ENCODE data around the gene FZR1.

GRCh38 chr19:3555653-3556422 is 49.7 kb downstream of the FZR1 start:
- TF ChIP-seq POLR2A (IDR thresholded peaks at IDR 0.05; ENCODE audit: control extremely low read depth in 1 of 2, low read depth in 2 of 2, low read length in 2 of 2) = no peak
- no peak for TF ChIP-seq CTCF (IDR thresholded peaks at IDR 0.05; ENCODE audit: control extremely low read depth in 1 of 3, insufficient read depth in 1 of 3, low read depth in 1 of 3, low read length in 3 of 3)
- TF ChIP-seq EP300 (IDR thresholded peaks at IDR 0.05; ENCODE audit: borderline replicate concordance in 1 of 2, low read depth in 2 of 2, low read length in 2 of 2) = no peak
- no peak for TF ChIP-seq RAD21 (IDR thresholded peaks at IDR 0.05 in 1 of 2, conservative IDR thresholded peaks at IDR 0.05 in 1 of 2; ENCODE audit: low read depth in 2 of 2, low read length in 2 of 2)
- TF ChIP-seq GTF2F1 (IDR thresholded peaks at IDR 0.05; ENCODE audit: borderline replicate concordance, low read depth, low read length) = no peak
- no peak for TF ChIP-seq SRF (IDR thresholded peaks at IDR 0.05; ENCODE audit: low read depth, low read length)
- no peak for TF ChIP-seq POLR2AphosphoS5 (IDR thresholded peaks at IDR 0.05; ENCODE audit: low read depth, low read length)
- TF ChIP-seq TAF1 (IDR thresholded peaks at IDR 0.05; ENCODE audit: low read depth, low read length) = no peak
- TF ChIP-seq HDAC6 (IDR thresholded peaks at IDR 0.05; ENCODE audit: low read depth, low read length) = no peak
- TF ChIP-seq FOSL1 (IDR thresholded peaks at IDR 0.05; ENCODE audit: insufficient read depth, low read depth, low read length) = no peak
- TF ChIP-seq EZH2 (IDR thresholded peaks at IDR 0.05; ENCODE audit: low read depth, low read length, severe bottlenecking) = no peak
- TF ChIP-seq KDM1A (IDR thresholded peaks at IDR 0.05; ENCODE audit: borderline replicate concordance, low read length) = no peak
- no peak for TF ChIP-seq SP2 (IDR thresholded peaks at IDR 0.05; ENCODE audit: low read length)
- no peak for TF ChIP-seq BCL11A (IDR thresholded peaks at IDR 0.05; ENCODE audit: low read depth in 2 of 2, low read length in 2 of 2)
